ENCODE data around the gene ZNF710.
"Not testable (repeated sequence)": the region's sequence is repeated elsewhere in the genome, so short reads cannot be mapped to it uniquely, and the experiment has no call there.

ZNF710 gene

GRCh38 chr15:90062973-90063769 is 62.0 kb downstream of the ZNF710 start:
- no peak for DNase-seq

DNA sequence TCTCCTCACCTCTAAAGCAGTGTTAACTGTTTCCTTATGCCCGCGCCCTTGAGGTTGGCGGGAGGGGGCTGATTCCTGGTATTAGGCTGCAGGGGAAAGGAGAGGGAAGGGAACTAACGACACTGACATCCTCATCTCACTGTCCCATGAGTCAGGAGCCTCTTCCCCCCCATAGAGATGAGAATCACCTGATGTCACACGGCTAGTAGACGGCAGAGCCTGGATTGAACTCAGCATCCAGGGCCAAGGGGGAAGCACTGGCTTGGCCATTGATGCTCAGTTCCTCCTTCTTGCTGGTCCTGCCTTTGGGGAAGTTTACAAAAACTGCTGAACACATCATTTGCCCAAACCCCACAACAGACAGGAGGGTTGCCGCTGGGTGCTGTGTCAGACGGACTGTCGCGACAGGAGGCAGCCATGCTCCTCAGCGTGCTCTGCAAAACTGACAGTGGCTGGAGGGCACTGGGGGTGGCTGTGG is 62.7 kb downstream of the ZNF710 start:
- DNase-seq = no peak

DNA sequence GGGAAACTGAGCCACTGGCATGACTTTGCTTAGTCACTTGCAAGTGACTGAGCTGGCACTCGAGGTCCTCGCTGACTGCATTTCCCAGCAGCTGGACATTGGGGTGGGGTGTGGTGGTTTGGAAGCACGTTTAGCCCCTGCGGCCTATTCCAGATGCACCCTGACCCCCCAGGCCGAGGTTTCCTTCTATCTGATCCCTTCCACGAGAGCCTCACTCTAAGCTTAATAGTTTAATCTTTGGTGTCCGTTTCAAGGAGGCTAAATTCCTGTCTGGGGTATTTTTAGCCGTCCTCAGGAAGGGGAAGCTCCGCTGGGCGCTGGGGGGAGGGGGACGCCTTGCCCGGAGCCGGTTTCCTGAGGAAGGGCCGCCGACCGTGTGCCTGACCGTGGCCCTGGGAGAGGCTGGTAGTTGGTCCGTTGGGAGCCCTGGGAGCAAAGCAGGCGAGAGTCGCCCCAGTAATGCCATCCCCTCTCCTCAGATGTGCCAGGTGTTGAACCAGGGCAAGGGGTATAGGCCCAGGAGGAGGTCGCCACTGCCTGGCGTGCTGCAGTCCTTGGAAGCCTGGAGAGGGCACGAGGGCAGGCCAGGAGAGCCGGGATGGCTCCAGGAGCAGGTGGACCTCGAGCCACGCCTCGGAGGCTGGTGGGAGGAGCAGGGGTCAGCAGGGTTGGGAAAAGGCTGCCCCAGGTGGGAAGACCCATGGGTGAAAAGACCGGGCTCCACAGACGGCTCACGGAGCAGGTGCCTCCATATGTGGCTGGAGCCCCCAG is 64.0 kb downstream of the ZNF710 start:
- DNase-seq = no peak

- DNase-seq = no peak
Measured at GRCh38 chr15:90065682-90066049, 64.5 kb downstream of the ZNF710 start.

DNA sequence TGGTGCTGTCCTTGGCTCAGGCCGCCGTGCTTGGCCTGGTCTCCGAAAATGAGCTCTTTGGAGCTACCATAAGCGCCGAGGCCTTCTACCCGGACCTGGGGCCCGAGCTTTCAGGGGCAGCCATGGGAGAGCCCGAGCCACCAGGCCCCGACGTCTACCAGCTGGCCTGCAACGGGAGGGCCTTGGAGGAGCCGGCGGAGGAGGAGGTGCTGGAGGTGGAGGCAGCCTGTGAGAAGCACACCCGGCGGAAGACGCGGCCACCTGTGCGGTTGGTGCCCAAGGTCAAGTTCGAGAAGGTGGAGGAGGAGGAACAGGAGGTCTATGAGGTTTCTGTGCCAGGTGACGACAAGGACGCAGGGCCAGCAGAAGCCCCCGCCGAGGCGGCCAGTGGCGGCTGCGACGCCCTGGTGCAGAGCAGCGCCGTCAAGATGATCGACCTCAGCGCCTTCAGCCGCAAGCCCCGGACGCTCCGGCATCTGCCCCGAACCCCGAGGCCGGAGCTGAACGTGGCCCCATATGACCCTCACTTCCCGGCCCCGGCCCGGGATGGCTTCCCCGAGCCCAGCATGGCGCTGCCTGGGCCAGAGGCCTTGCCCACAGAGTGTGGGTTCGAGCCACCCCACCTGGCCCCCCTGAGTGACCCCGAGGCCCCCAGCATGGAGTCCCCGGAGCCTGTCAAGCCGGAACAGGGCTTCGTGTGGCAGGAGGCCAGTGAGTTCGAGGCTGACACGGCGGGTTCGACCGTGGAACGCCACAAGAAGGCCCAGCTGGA is 66.2 kb downstream of the ZNF710 start:
- DNase-seq = no peak

DNA sequence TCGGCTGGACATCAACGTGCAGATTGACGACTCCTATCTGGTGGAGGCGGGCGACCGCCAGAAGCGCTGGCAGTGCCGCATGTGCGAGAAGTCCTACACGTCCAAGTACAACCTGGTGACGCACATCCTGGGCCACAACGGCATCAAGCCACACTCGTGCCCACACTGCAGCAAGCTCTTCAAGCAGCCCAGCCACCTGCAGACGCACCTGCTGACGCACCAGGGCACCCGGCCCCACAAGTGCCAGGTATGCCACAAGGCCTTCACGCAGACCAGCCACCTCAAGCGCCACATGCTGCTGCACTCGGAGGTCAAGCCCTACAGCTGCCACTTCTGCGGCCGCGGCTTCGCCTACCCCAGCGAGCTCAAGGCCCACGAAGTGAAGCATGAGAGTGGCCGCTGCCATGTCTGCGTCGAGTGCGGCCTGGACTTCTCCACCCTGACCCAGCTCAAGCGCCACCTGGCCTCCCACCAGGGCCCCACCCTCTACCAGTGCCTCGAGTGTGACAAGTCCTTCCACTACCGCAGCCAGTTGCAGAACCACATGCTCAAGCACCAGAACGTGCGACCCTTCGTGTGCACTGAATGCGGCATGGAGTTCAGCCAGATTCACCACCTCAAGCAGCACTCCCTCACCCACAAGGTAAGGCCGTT is 67.0 kb downstream of the ZNF710 start:
- DNase-seq = no peak

DNA sequence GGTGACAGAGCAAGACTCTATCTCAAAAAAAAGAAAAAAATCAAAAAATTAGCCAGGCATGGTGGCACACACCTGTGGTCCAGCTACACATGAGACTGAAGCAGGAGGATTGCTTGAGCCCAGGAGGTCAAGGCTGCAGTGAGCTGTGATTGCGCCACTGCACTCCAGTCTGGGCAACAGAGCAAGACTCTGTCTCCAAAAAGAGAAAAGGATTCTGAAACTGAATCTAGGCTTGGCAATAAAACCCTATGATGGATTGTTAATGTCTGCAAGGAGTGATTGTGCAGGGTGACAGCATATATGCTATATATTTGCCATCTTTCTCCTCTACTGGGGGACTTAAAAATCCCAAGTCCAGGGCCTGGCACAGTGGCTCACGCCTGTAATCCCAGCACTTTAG is 69.5 kb downstream of the ZNF710 start:
- not testable (repeated sequence) for DNase-seq

- DNase-seq = peak; percentile 65 to 74
Measured at GRCh38 chr15:90071220-90071807, 70.2 kb downstream of the ZNF710 start.

GRCh38 chr15:90072978-90073640 is 72.0 kb downstream of the ZNF710 start:
- no peak for DNase-seq

- no peak for DNase-seq
Measured at GRCh38 chr15:90074023-90074422, 72.9 kb downstream of the ZNF710 start.

DNA sequence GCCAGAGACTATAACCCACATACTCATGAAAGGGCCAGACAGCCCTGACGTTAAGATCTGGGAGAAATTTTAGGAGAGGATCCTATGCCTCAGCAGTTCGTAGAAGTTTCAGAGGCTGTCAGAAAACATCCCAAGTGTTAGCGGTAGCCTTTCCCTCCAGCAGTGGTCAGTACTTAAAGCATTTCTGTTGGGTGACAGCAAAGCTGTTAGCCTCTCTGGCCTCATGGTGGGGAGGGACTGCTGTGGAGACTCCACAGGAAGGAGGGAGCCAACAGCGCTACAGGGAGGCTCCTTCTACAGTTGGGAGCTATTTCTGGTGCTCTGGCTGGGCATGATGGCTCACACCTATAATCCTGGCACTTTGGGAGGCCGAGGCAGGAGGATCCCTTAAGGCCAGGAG is 73.8 kb downstream of the ZNF710 start:
- no peak for DNase-seq

- DNase-seq = no peak
Measured at GRCh38 chr15:90075420-90076289, 74.5 kb downstream of the ZNF710 start.

- DNase-seq = no peak
Measured at GRCh38 chr15:90076716-90077115, 75.6 kb downstream of the ZNF710 start.

GRCh38 chr15:90078965-90079364 is 77.8 kb downstream of the ZNF710 start:
- no peak for DNase-seq

GRCh38 chr15:90079619-90080457 is 78.7 kb downstream of the ZNF710 start:
- DNase-seq = no peak

DNA sequence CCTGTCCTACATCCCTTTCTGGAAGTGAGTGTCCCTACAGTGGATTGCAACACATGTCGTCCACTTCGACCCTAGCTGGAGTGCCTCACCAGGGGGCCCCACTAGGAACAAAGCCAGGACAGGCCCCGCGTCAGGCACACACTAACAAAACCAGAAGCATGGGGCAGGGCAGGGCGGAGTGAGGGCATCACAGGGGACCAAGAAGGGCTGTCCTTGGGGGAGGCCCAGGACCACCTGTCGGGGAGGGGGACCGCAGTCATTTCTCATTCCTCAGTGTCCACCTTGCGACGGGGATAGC is 79.3 kb downstream of the ZNF710 start:
- DNase-seq = no peak

GRCh38 chr15:90080818-90081393 is 79.8 kb downstream of the ZNF710 start:
- no peak for DNase-seq

- DNase-seq = no peak
Measured at GRCh38 chr15:90082140-90082715, 81.1 kb downstream of the ZNF710 start.

- no peak for DNase-seq
Measured at GRCh38 chr15:90083419-90083818, 82.3 kb downstream of the ZNF710 start.
